Endothelial cell of umbilical vein (primary cell): ENCODE measurements around the gene SPRED2. TPM values are rescaled to one million over a fixed set of nuclear protein-coding genes. Genes with fewer than 3 reads are reported as not detected.

ENCODE experiments used
- BruUV-seq: library from RNA; stranded (reverse); fragments of 400-500 nt; replicated peaks from 2 replicates; lab custom pipeline; 2021; lab: Mats Ljungman, UMichigan
- CTCF ChIA-PET: fragments of 300-600, 350-600 bp; sonication (Branson Sonifier 250); formaldehyde crosslinking; loops from one replicate; lab custom pipeline; 2021; ENCODE audit warnings: antibody characterized with exemption, inconsistent platforms; lab: Charles Lee
- POLR2A ChIA-PET: fragments of 300-600, 350-600 bp; sonication (Branson Sonifier 250); formaldehyde crosslinking; loops from one replicate; lab custom pipeline; 2021; ENCODE audit warnings: antibody characterized with exemption, inconsistent platforms; lab: Charles Lee
- DNase-seq: peaks from one replicate; pipeline ENCODE4 v3.0.0-alpha.2; 2011; ENCODE audit warnings: low read depth, low spot score
- FAIRE-seq: peaks from 2 replicates; lab custom pipeline; 2011; peaks lifted over from hg19 to GRCh38; lab: Jason Lieb, UNC
- H2AFZ ChIP-seq: 2 replicates; pipeline ENCODE4 v1.6.0; 2012; ENCODE audit warnings: low read depth, low read length, control low read depth, inconsistent platforms
- H3K27ac ChIP-seq: 2 replicates; pipeline ENCODE4 v1.5.1; 2011; ENCODE audit warnings: low read depth, mild to moderate bottlenecking, control low read depth, low read length, moderate library complexity; ENCODE audit not compliant: insufficient read depth
- H3K27me3 ChIP-seq, 2 experiments: 2 replicates each; pipeline versions ENCODE4 v1.6.0 to v1.6.1; 2011; ENCODE audit warnings: low read length in 2 of 2, mixed read lengths in 1 of 2; ENCODE audit not compliant: control insufficient read depth in 2 of 2, insufficient read depth in 2 of 2
- H3K36me3 ChIP-seq, 2 experiments: 2 replicates in 1 of 2; 3 replicates in 1 of 2; pipeline ENCODE4 v1.5.1; 2011; ENCODE audit warnings: low read length in 2 of 2, mild to moderate bottlenecking in 1 of 2, moderate library complexity in 1 of 2; ENCODE audit not compliant: control insufficient read depth in 2 of 2, insufficient read depth in 2 of 2; ENCODE audit errors: extremely low read depth in 1 of 2
- H3K4me1 ChIP-seq: 3 replicates; pipeline ENCODE4 v1.5.1; 2011; ENCODE audit warnings: mild to moderate bottlenecking, low read length; ENCODE audit not compliant: control insufficient read depth, insufficient read depth; ENCODE audit errors: extremely low read depth
- H3K4me2 ChIP-seq: 2 replicates; pipeline ENCODE4 v1.6.1; 2011; ENCODE audit warnings: low read length, control low read depth, mixed read lengths; ENCODE audit not compliant: insufficient read depth
- H3K4me3 ChIP-seq, 3 experiments: fragments of 200-600 bp in 1 of 3; sonication (generic), shearing (Covaris generic) in 1 of 3; replicated peaks in 1 of 3; 2 replicates each; pipeline ENCODE4 v1.5.1; 2011 to 2016; ENCODE audit warnings: control low read depth in 3 of 3, low read length in 3 of 3, mild to moderate bottlenecking in 2 of 3, inconsistent platforms in 1 of 3, low read depth in 1 of 3, moderate library complexity in 1 of 3; ENCODE audit not compliant: insufficient read depth in 1 of 3
- H3K79me2 ChIP-seq: 2 replicates; pipeline ENCODE4 v1.6.0; 2012; ENCODE audit warnings: low read length, inconsistent platforms; ENCODE audit not compliant: control insufficient read depth, insufficient read depth
- H3K9ac ChIP-seq: replicated peaks from 2 replicates; pipeline ENCODE3; 2011; ENCODE audit warnings: low read length, control low read depth; ENCODE audit not compliant: insufficient read depth; ENCODE audit errors: extremely low read depth
- H3K9me1 ChIP-seq: replicated peaks from 3 replicates; pipeline ENCODE4 v1.6.0; 2011; ENCODE audit warnings: mild to moderate bottlenecking, low read length; ENCODE audit not compliant: control insufficient read depth, insufficient read depth; ENCODE audit errors: extremely low read depth
- H3K9me3 ChIP-seq: replicated peaks from 2 replicates; pipeline ENCODE4 v1.5.1; 2012; ENCODE audit warnings: low read length, inconsistent platforms; ENCODE audit not compliant: control insufficient read depth, insufficient read depth
- H4K20me1 ChIP-seq: replicated peaks from 2 replicates; pipeline ENCODE3; 2011; ENCODE audit warnings: mild to moderate bottlenecking, low read length; ENCODE audit not compliant: control insufficient read depth, insufficient read depth; ENCODE audit errors: extremely low read depth
- CTCF ChIP-seq, 2 donors: IDR thresholded peaks; 1 replicate in 1 of 2; 2 replicates in 1 of 2; pipeline ENCODE4 v1.5.1; 2011; ENCODE audit warnings: low read length in 2 of 2, mild to moderate bottlenecking in 2 of 2, moderate library complexity in 2 of 2, control low read depth in 1 of 2, inconsistent platforms in 1 of 2, low read depth in 1 of 2; ENCODE audit not compliant: insufficient read depth in 1 of 2; ENCODE audit errors: extremely low read depth in 1 of 2
- EZH2 ChIP-seq: IDR thresholded peaks from 2 replicates; pipeline ENCODE4 v1.6.1; 2012; ENCODE audit warnings: borderline replicate concordance, low read depth, mild to moderate bottlenecking, moderate library complexity, low read length, inconsistent platforms; ENCODE audit not compliant: severe bottlenecking
- FOS ChIP-seq: IDR thresholded peaks from 2 replicates; pipeline ENCODE4 v1.6.1; 2011; ENCODE audit warnings: mild to moderate bottlenecking, low read length, moderate library complexity, borderline replicate concordance; ENCODE audit not compliant: insufficient read depth
- GATA2 ChIP-seq: IDR thresholded peaks from 2 replicates; pipeline ENCODE4 v1.7.0; 2011; ENCODE audit warnings: low read depth, mild to moderate bottlenecking, moderate library complexity, mixed read lengths, low read length; ENCODE audit not compliant: insufficient read length, insufficient read depth
- JUN ChIP-seq: IDR thresholded peaks from 2 replicates; pipeline ENCODE4 v1.6.1; 2011; ENCODE audit warnings: borderline replicate concordance, low read depth; ENCODE audit not compliant: insufficient read length, insufficient read depth
- MAX ChIP-seq: IDR thresholded peaks from 2 replicates; pipeline ENCODE4 v1.6.1; 2011; ENCODE audit not compliant: insufficient read depth, insufficient read length
- MYC ChIP-seq: IDR thresholded peaks from one replicate; pipeline ENCODE4 v1.6.1; 2011; ENCODE audit warnings: mild to moderate bottlenecking, low read depth, low read length
- POLR2A ChIP-seq: IDR thresholded peaks from 2 replicates; pipeline ENCODE4 v1.6.1; 2012; ENCODE audit warnings: low read depth, mild to moderate bottlenecking, control low read depth, low read length
- POLR2AphosphoS5 ChIP-seq: IDR thresholded peaks from 2 replicates; pipeline ENCODE4 v1.6.1; 2012; ENCODE audit warnings: low read depth, mild to moderate bottlenecking, control low read depth, low read length, moderate library complexity; ENCODE audit not compliant: insufficient read depth
- dilution Hi-C: fragments of 300-500 bp; cut with MboI; formaldehyde crosslinking; loops from one replicate; pipeline ENCODE4 v1.15.0; 2019; ENCODE audit warnings: low sequenced_read_pairs; ENCODE audit not compliant: extremely low pct_ligation_motif_present
- intact Hi-C: fragments of 100-400 bp; cut with micrococcal nuclease; formaldehyde crosslinking; loops from one replicate; pipeline ENCODE4 v1.10.0; 2022
- polyA plus RNA-seq, 4 experiments: library from polyadenylated mRNA; depleted of rRNA in 3 of 4; stranded (reverse) in 3 of 4; unstranded in 1 of 4; fragments of >200 nt; gene quantifications; 2 replicates each; pipeline versions ENCODE4 v1.2.1 to v1.2.3, GENCODE V29; 2011 to 2012; ENCODE audit warnings: missing spikeins in 1 of 4
- total RNA-seq: library from RNA; stranded (reverse); gene quantifications from 2 replicates; pipeline ENCODE4 v1.2.3, GENCODE V29; 2021

SPRED2 gene
- total and polyA plus RNA-seq, 2 donors (not counting 3 experiments of a cell fraction or from before 2014, with no cell fraction given): 3.6 to 9.6 TPM

GRCh38 chr2:65437392-65438135 is 5.2 kb upstream of the SPRED2 start:
- Histone ChIP-seq H3K27ac (no peak overlapping the region), H3K79me2 (no peaks in the 10 kb centered on the region), H3K4me2 (no peak overlapping the region), H4K20me1 (no peaks in the 10 kb centered on the region), H3K36me3 (no peaks in the 10 kb centered on the region), H2AFZ (no peak overlapping the region), H3K27me3 (peaks cover 23 to 31% of the 10 kb centered on the region in 2 experiments), H3K4me1 (peaks cover 17% of the 10 kb centered on the region), H3K9ac (no peak overlapping the region), H3K9me3 (no peaks in the 10 kb centered on the region), H3K4me3 (no peak overlapping the region), H3K9me1 (no peaks in the 10 kb centered on the region)
- ChIA-PET POLR2A (interaction anchor here (0.6 kb wide), 1 partner anchor 115 kb away, joined by 7 read pairs; no protein-coding TSS in a partner anchor), CTCF (interaction anchor here (0.8 to 2.8 kb wide), 3 partner anchors 86 to 172 kb away, joined by 3 to 11 read pairs (median 6); no protein-coding TSS in a partner anchor)
- dilution Hi-C loops: no loop called here
- intact Hi-C loops: loop anchor here (10.0 kb wide), 1 partner anchor 997 kb away; the partner anchor contains the start of gene MEIS1
- FAIRE-seq (no peak), DNase-seq (no peak)
- TF ChIP-seq FOS: no peak
- TF ChIP-seq POLR2A: no peak
- TF ChIP-seq GATA2: no peak
- TF ChIP-seq CTCF (IDR thresholded peaks at IDR 0.05; ENCODE audit: extremely low read depth in 1 of 2, insufficient read depth in 1 of 2, low read depth in 1 of 2, low read length in 2 of 2): no peak
- TF ChIP-seq MAX: no peak
- TF ChIP-seq MYC: no peak
- TF ChIP-seq POLR2AphosphoS5: no peak
- no peak for TF ChIP-seq EZH2
- TF ChIP-seq JUN: no peak
- no TSS peak for BruUV-seq
